ENCODE measurements around the gene RABIF. TPM values are rescaled to one million over a fixed set of nuclear protein-coding genes. Genes with fewer than 3 reads are reported as not detected.

Gene RABIF
- total RNA-seq, 4 donors from 2014 or later = 4.6 to 7.4 (median 5.3) TPM

GRCh38 chr1:202858331-202858730, 30.6 kb downstream of the RABIF start:
- no peak for ATAC-seq (ENCODE audit: low FRiP score)
- TF ChIP-seq, protein P1, sequence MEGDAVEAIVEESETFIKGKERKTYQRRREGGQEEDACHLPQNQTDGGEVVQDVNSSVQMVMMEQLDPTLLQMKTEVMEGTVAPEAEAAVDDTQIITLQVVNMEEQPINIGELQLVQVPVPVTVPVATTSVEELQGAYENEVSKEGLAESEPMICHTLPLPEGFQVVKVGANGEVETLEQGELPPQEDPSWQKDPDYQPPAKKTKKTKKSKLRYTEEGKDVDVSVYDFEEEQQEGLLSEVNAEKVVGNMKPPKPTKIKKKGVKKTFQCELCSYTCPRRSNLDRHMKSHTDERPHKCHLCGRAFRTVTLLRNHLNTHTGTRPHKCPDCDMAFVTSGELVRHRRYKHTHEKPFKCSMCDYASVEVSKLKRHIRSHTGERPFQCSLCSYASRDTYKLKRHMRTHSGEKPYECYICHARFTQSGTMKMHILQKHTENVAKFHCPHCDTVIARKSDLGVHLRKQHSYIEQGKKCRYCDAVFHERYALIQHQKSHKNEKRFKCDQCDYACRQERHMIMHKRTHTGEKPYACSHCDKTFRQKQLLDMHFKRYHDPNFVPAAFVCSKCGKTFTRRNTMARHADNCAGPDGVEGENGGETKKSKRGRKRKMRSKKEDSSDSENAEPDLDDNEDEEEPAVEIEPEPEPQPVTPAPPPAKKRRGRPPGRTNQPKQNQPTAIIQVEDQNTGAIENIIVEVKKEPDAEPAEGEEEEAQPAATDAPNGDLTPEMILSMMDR (IDR thresholded peaks at IDR 0.05) = no peak
- DNase-seq (ENCODE audit: low spot score) = no peak

DNA sequence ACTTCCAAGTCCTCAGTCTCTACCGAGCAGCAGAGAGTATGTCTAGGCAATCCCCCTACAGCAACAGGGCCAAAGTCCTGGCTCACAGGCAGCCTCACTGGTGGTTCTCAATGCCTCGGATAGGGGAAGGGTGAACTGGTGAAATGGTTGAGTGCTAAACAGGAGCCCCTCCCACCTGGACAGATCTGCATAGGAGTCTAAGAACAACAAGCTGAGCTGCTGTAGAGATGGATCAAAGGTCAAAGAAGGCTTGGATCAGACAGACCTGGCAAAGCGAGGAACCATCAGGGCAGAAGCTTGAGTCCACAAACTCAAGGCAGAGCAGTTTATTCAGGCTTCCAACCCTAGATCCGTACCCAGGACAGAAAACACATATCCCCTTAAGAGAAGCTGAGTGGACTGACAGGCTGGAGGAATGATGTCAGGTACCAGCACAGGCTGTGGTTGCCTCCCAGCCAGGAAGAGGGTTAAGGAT, 31.8 kb downstream of the RABIF start:
- ATAC-seq (ENCODE audit: low FRiP score) = no peak
- DNase-seq (ENCODE audit: low spot score) = no peak
- TF ChIP-seq, protein P1 (IDR thresholded peaks at IDR 0.05) = no peak

DNA sequence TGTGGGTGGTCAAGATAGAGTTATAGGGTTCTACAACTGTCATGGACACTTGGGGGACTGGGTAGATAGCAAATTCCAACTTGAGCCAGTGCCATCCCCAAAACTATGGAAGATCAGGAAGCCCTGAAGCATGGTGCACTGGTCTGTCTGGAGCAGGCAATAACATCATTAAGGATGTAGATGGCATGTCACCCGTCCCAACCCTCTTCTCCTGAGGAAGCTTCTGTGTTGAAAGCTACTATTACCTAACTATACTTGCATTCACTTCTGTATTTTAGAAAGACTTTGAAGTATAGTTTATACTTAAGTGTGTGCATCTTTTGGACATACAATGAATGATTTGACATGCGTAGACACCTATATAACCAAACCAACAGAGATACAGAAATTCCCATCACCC, 32.9 kb downstream of the RABIF start:
- DNase-seq (ENCODE audit: low spot score) (no peak), ATAC-seq (ENCODE audit: low FRiP score) (no peak)
- TF ChIP-seq, protein P1 (IDR thresholded peaks at IDR 0.05) = no peak

- TF ChIP-seq, protein P1 (IDR thresholded peaks at IDR 0.05) = no peak
- DNase-seq (ENCODE audit: low spot score) = no peak
- no peak for ATAC-seq (ENCODE audit: low FRiP score)
Measured at GRCh38 chr1:202854787-202855186, 34.2 kb downstream of the RABIF start.

DNA sequence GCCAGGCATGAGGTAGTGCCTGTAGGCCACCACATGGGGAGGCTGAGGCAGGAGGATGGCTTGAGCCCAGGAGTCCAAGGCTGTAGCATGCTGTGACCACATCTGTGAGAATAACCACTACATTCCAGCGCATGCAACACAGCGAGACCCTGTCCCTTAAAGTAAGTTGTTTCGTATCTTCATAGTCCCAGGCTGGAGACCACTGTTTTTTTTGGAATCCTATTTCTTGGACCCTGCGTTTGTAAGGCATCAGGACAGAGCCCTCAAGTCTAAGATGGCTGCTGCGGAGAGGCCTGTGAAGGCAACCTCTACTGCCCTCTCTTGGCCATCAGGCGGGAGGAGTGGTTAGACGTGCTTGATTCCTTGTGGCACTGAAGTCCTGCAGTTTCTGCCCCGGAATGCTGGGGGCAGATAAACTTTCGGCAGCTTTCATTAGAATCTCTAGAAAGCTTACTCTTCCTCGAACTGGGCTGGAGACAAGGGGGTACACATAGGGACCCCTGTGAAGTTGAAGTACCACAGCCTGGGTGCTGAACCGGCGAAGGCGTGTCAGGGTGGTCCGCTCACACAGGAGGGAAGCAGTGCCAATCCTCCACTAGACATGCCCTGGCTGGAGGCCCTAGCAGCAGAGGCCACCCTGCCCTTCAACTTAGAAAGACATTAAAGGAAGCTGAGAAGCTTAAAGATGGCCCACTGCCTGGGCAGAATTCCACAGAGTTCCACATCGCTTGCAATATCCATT, 36.6 kb downstream of the RABIF start:
- DNase-seq (ENCODE audit: low spot score) (no peak), ATAC-seq (ENCODE audit: low FRiP score) (no peak)
- TF ChIP-seq, protein P1 (IDR thresholded peaks at IDR 0.05) = no peak

DNA sequence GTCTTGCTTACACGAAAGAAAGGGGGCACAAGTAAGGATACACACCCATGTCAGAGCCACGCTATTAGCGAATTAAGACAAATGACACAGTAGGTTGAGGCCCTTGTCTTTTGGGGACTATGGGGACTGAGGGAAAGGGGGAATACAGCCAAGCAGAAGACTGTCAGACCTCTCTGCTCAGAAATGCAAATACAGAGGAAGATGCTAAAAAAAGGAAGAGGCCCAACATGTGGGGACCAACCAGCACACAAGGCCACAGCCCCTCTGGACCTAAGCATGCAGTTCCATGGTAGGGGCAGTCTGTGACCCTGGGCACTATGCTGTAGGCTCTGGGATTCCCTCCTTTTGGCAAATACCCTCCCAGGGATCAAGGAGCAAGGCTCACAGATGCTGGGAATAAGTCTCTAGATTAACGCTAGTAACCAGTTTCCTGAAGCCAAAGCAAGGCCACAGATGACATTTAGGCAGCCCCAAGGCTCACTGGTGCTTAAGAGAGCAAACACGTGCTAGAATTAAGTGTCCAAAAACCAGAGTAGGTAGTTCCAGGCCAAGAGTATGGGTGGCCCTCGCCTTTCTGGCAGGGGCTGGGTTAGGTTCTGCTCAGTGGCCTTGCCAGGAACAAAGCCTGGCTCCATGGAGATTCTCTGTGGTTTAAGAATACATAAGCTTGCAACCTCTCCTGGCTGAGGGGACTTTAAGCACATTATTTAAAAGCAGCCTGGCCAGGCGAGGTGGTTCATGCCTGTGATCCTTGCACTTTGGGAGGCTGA, 38.2 kb downstream of the RABIF start:
- TF ChIP-seq, protein P1 (IDR thresholded peaks at IDR 0.05) = no peak
- DNase-seq (ENCODE audit: low spot score) = no peak
- no peak for ATAC-seq (ENCODE audit: low FRiP score)
